Naive thymus-derived CD4-positive, alpha-beta T cell (primary cell): ENCODE data around the gene SALL4. TPM values are rescaled to one million over a fixed set of nuclear protein-coding genes. Genes with fewer than 3 reads are reported as not detected.

Experiments used
- ATAC-seq: fragments of 150-1000 bp; cut with Tn5 transposase; 2 replicates; pipeline ENCODE4 v1.10.0; 2021; ENCODE audit warnings: mild to moderate bottlenecking, moderate library complexity
- CTCF ChIA-PET: fragments of 350-600 bp; sonication (Branson Sonifier 250); formaldehyde crosslinking; loops from one replicate; lab custom pipeline; 2021; ENCODE audit warnings: antibody characterized with exemption; lab: Charles Lee
- POLR2A ChIA-PET: fragments of 350-600 bp; sonication (Branson Sonifier 250); formaldehyde crosslinking; loops from one replicate; lab custom pipeline; 2021; ENCODE audit warnings: antibody characterized with exemption, inconsistent platforms; lab: Charles Lee
- DNase-seq, 9 donors: peaks; one replicate each; pipeline versions ENCODE4 v3.0.0 to v3.0.0-alpha.2; 2020 to 2022; ENCODE audit warnings: mixed read lengths in 1 of 9
- H3K27ac ChIP-seq: one replicate; pipeline ENCODE4 v1.7.0; 2013; ENCODE audit warnings: mild to moderate bottlenecking, low read depth, low read length, moderate library complexity
- H3K27me3 ChIP-seq, 2 donors: one replicate each; pipeline ENCODE4 v1.7.0; 2013; ENCODE audit warnings: low read length in 2 of 2, mild to moderate bottlenecking in 2 of 2, moderate library complexity in 2 of 2; ENCODE audit not compliant: control insufficient read depth in 2 of 2, insufficient read depth in 2 of 2
- H3K36me3 ChIP-seq, 3 experiments: 1 replicate in 2 of 3; 2 replicates in 1 of 3; pipeline ENCODE4 v1.7.0; 2013; ENCODE audit warnings: low read length in 3 of 3, mild to moderate bottlenecking in 3 of 3, moderate library complexity in 1 of 3; ENCODE audit not compliant: insufficient read depth in 3 of 3, control insufficient read depth in 2 of 3
- H3K4me1 ChIP-seq, 2 donors: one replicate each; pipeline ENCODE4 v1.7.0; 2013; ENCODE audit warnings: low read length in 2 of 2, mild to moderate bottlenecking in 2 of 2, moderate library complexity in 1 of 2; ENCODE audit not compliant: control insufficient read depth in 2 of 2, insufficient read depth in 2 of 2
- H3K4me3 ChIP-seq: 2 replicates; pipeline ENCODE4 v1.7.0; 2013; ENCODE audit warnings: mild to moderate bottlenecking, low read length
- H3K9me3 ChIP-seq, 3 experiments: 1 replicate in 2 of 3; 2 replicates in 1 of 3; pipeline ENCODE4 v1.7.0; 2013; ENCODE audit warnings: low read length in 3 of 3; ENCODE audit not compliant: control insufficient read depth in 2 of 3
- H3K27ac Mint-ChIP-seq, 9 donors: one replicate each; pipeline ENCODE4 v1.8.0; 2020 to 2022; ENCODE audit warnings: mixed read lengths in 9 of 9, mild to moderate bottlenecking in 8 of 9, moderate library complexity in 5 of 9, inconsistent platforms in 2 of 9
- H3K27me3 Mint-ChIP-seq, 5 donors: one replicate each; pipeline ENCODE4 v1.8.0; 2021 to 2022; ENCODE audit warnings: mixed read lengths in 5 of 5, mild to moderate bottlenecking in 1 of 5
- H3K36me3 Mint-ChIP-seq, 5 donors: one replicate each; pipeline ENCODE4 v1.8.0; 2020 to 2022; ENCODE audit warnings: mixed read lengths in 5 of 5, mild to moderate bottlenecking in 3 of 5, inconsistent platforms in 1 of 5
- H3K4me1 Mint-ChIP-seq, 7 donors: one replicate each; pipeline ENCODE4 v1.8.0; 2020 to 2022; ENCODE audit warnings: mixed read lengths in 7 of 7, mild to moderate bottlenecking in 3 of 7, inconsistent platforms in 1 of 7
- H3K4me3 Mint-ChIP-seq, 10 donors: one replicate each; pipeline ENCODE4 v1.8.0; 2020 to 2022; ENCODE audit warnings: mild to moderate bottlenecking in 10 of 10, mixed read lengths in 10 of 10, moderate library complexity in 6 of 10, inconsistent platforms in 2 of 10
- H3K9me3 Mint-ChIP-seq, 11 donors: one replicate each; pipeline ENCODE4 v1.8.0; 2020 to 2022; ENCODE audit warnings: mixed read lengths in 11 of 11, mild to moderate bottlenecking in 4 of 11, inconsistent platforms in 1 of 11, moderate library complexity in 1 of 11
- intact Hi-C, 2 donors: fragments of 100-400 bp; cut with micrococcal nuclease; formaldehyde crosslinking; loops; one replicate each; pipeline ENCODE4 v1.15.1; 2023
- polyA plus RNA-seq, 2 donors: library from polyadenylated mRNA; unstranded; fragments of 300-500 nt; fragmentation: Illumina TruSeq; gene quantifications; one replicate each; pipeline ENCODE4 v1.2.3, GENCODE V29; 2021
- total RNA-seq, 6 experiments: library from RNA in 5 of 6; stranded (reverse) in 5 of 6; gene quantifications; 1 replicate in 5 of 6; 2 replicates in 1 of 6; pipeline ENCODE4 v1.2.3 and lab custom pipeline; 2021 to 2026

The SALL4 gene
- total and polyA plus RNA-seq, 7 experiments from 2014 or later: 0.15 to 0.32 (median 0.17) TPM; not detected in 4

DNA sequence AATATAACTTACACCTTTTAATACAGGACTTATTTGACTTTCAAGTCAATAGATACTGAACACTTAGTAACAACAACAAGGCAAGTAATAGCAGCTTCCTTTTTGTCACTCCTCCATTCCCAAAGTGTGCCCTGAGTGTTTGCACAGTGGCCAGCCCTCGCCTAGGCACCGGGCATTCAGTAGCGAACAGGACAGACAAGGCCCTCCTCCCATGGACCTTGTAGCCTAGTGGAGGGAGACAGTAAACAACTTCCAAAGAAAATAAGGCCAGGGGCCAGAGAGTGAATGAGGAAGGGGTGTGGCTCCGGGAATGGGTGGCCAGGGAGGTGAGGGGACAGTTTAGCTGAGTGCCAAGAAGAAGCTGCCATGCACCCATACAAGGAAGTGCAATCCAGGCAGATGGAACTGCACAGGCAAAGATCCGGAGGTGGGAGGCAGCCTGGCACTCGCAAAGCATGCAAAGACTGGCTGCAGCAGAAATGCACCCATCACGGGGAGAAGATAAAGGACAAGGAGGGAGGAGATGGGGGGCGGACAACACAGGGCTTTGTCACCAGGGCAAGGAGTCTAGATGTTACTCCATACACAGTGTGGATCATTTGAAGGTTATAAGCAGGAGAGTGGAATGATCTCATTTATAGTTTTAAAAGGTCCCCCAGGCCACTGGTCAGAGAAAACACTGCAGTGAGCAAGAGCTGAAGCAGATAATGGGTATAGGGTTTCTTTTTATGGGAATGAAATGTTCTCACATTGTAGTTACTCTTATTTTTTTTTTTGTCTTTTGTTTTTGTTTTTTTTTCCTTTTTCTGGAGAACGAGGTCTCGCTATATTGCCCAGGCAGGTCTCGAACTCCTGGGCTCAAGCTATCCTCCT, 66.4 kb downstream of the SALL4 start:
- Mint-ChIP-seq H3K4me1 (peaks cover 0 to 4% (median 0%) of the 10 kb centered on the region in 7 donors), H3K4me3 (no peak overlapping the region), H3K27me3 (peaks cover 0 to 9% (median 4%) of the 10 kb centered on the region in 5 donors), H3K9me3 (no peaks in the 10 kb centered on the region), H3K27ac (no peak overlapping the region), H3K36me3 (no peaks in the 10 kb centered on the region)
- H3K9me3 ChIP-seq: no peaks in the 10 kb centered on the region
- H3K27me3 ChIP-seq: no peaks in the 10 kb centered on the region
- DNase-seq (no peak), ATAC-seq (no peak)
- no peaks in the 10 kb centered on the region for H3K4me1 ChIP-seq
- ChIA-PET POLR2A (no interaction called here), CTCF (no interaction called here)
- no peak overlapping the region for H3K4me3 ChIP-seq
- H3K36me3 ChIP-seq: no peaks in the 10 kb centered on the region
- intact Hi-C loops: no loop called here
- H3K27ac ChIP-seq: no peak overlapping the region

- intact Hi-C loops: no loop called here
- Mint-ChIP-seq H3K27me3 (peaks cover 0 to 9% (median 4%) of the 10 kb centered on the region in 5 donors), H3K27ac (no peak overlapping the region), H3K4me3 (no peak overlapping the region), H3K36me3 (no peaks in the 10 kb centered on the region), H3K4me1 (peaks cover 0 to 4% (median 0%) of the 10 kb centered on the region in 7 donors), H3K9me3 (no peaks in the 10 kb centered on the region)
- no peak for DNase-seq
- Histone ChIP-seq H3K9me3 (no peaks in the 10 kb centered on the region), H3K27me3 (no peaks in the 10 kb centered on the region), H3K36me3 (no peaks in the 10 kb centered on the region), H3K4me3 (no peak overlapping the region), H3K4me1 (no peaks in the 10 kb centered on the region), H3K27ac (no peak overlapping the region)
- CTCF ChIA-PET: no interaction called here
- ATAC-seq: no peak
- POLR2A ChIA-PET: no interaction called here
Measured at GRCh38 chr20:51734876-51735720, 67.2 kb downstream of the SALL4 start.

GRCh38 chr20:51733070-51733469, 69.3 kb downstream of the SALL4 start:
- DNase-seq (no peak), ATAC-seq (no peak)
- H3K36me3 ChIP-seq: no peaks in the 10 kb centered on the region
- H3K4me1 ChIP-seq: no peaks in the 10 kb centered on the region
- no peak overlapping the region for H3K4me3 Mint-ChIP-seq
- no peaks in the 10 kb centered on the region for H3K27me3 ChIP-seq
- peaks cover 0 to 9% (median 4%) of the 10 kb centered on the region in 5 donors for H3K27me3 Mint-ChIP-seq
- no peak overlapping the region for H3K4me3 ChIP-seq
- H3K27ac Mint-ChIP-seq: no peak overlapping the region
- intact Hi-C loops: no loop called here
- no peaks in the 10 kb centered on the region for H3K9me3 Mint-ChIP-seq
- ChIA-PET CTCF (no interaction called here), POLR2A (no interaction called here)
- H3K36me3 Mint-ChIP-seq: no peaks in the 10 kb centered on the region
- H3K27ac ChIP-seq: no peak overlapping the region
- H3K4me1 Mint-ChIP-seq: peaks cover 0 to 4% (median 0%) of the 10 kb centered on the region in 7 donors
- H3K9me3 ChIP-seq: no peaks in the 10 kb centered on the region

Other genes with a start within 250 kb of the SALL4 start
- gene ATP9A, start 34.1 kb downstream of the SALL4 start, total RNA-seq: 1 to 10 TPM in 2 of 5 experiments, under 1 TPM in 2, not detected in 1; 0.05 to 2.0 (median 0.83) TPM
- not detected for gene ATP9A, start 34.1 kb downstream of the SALL4 start, polyA plus RNA-seq